SHP77 (cell line): Measurements from ENCODE around the gene COL5A1.
"Not testable (repeated sequence)": the region's sequence is repeated elsewhere in the genome, so short reads cannot be mapped to it uniquely, and the experiment has no call there.

Source experiments
- DNase-seq, 2 experiments: peaks; one replicate each; lab custom pipeline; 2025; lab: John Stamatoyannopoulos, UW

The COL5A1 gene

GRCh38 chr9:134640506-134641172 lies 964 bp upstream of the COL5A1 start:
- no peak for DNase-seq

GRCh38 chr9:134641990-134642384 lies 384 bp downstream of the COL5A1 start:
- no peak for DNase-seq

GRCh38 chr9:134642385-134643181 lies 980 bp downstream of the COL5A1 start:
- DNase-seq: no peak

GRCh38 chr9:134643222-134643671 lies 1.6 kb downstream of the COL5A1 start:
- no peak for DNase-seq

GRCh38 chr9:134644401-134644724 lies 2.8 kb downstream of the COL5A1 start:
- DNase-seq: not testable (repeated sequence)

GRCh38 chr9:134644725-134645606 lies 3.4 kb downstream of the COL5A1 start:
- DNase-seq: no peak

- no peak for DNase-seq
Observed at GRCh38 chr9:134645607-134646365, 4.2 kb downstream of the COL5A1 start.

- DNase-seq: no peak
Observed at GRCh38 chr9:134647359-134648080, 5.9 kb downstream of the COL5A1 start.

- DNase-seq: no peak
Observed at GRCh38 chr9:134648701-134649530, 7.3 kb downstream of the COL5A1 start.

- no peak for DNase-seq
Observed at GRCh38 chr9:134650431-134651190, 9.0 kb downstream of the COL5A1 start.

- DNase-seq: no peak
Observed at GRCh38 chr9:134651226-134651905, 9.8 kb downstream of the COL5A1 start.

- DNase-seq: no peak
Observed at GRCh38 chr9:134652291-134653225, 11.0 kb downstream of the COL5A1 start.

- no peak for DNase-seq
Observed at GRCh38 chr9:134653259-134654009, 11.8 kb downstream of the COL5A1 start.

GRCh38 chr9:134655101-134655500 lies 13.5 kb downstream of the COL5A1 start:
- no peak for DNase-seq

GRCh38 chr9:134655586-134656333 lies 14.2 kb downstream of the COL5A1 start:
- DNase-seq: no peak

GRCh38 chr9:134656334-134657006 lies 14.9 kb downstream of the COL5A1 start:
- DNase-seq: no peak
